Measurements from ENCODE around the gene ARMC7.
A peak's percentile ranks its signal among the peaks of the same experiment; 100 is the strongest.

ARMC7 gene

DNA sequence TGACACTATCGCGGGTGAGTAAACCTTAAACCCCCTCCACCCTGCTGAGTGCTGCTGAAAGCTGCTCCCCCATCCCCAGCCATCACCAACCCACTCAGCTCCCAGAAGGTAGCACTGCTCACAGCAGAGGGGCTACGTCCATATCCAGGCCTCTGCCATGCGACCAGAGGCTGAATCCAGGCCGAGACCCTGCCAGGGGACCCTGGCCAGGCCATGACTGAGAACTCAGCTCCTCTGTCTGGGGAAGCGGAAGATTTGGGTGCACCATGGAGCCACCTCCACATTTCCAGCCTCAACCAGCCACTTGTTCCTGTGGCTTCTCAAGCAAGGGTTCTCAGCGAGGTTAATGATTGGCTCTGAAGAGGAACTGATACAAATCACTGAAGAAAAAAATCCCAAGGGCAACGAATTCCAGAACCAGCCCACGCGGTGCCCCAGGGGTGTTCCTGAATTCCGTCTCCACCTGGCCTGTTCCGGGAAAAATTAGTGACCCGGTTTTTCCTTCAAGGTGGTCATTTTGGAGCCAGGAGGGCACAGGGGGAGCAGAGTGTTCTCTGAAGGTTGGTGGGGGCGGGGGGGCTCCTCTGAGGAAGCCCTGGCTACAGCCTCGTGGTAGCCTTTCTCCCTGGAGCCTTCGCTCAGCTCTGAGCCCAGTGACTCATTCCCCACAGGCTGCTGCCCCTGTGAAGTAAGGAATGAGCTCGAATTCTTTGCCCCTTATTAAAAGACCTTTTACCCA, 31.3 kb upstream of the ARMC7 start:
- DNase-seq (ENCODE audit: low read depth in 3 of 3): no peak

DNA sequence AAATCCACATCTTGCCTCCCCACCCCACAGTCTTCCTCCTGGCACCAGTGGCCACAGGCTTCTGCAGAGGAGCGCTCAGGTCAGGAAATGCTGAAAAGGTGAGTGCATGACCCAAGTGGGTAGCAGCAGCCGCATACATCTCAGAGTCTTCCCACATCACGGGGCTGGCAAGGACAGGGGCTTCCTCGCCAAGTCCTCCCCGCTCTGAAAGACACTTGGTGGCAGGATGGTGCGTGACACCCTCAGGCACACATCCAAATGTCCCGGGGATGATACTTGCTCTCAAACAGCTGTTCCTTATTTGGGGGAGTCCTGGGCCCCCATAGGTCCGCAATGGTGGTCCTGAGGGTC, 30.8 kb upstream of the ARMC7 start:
- no peak for DNase-seq (ENCODE audit: low read depth in 3 of 3)

DNA sequence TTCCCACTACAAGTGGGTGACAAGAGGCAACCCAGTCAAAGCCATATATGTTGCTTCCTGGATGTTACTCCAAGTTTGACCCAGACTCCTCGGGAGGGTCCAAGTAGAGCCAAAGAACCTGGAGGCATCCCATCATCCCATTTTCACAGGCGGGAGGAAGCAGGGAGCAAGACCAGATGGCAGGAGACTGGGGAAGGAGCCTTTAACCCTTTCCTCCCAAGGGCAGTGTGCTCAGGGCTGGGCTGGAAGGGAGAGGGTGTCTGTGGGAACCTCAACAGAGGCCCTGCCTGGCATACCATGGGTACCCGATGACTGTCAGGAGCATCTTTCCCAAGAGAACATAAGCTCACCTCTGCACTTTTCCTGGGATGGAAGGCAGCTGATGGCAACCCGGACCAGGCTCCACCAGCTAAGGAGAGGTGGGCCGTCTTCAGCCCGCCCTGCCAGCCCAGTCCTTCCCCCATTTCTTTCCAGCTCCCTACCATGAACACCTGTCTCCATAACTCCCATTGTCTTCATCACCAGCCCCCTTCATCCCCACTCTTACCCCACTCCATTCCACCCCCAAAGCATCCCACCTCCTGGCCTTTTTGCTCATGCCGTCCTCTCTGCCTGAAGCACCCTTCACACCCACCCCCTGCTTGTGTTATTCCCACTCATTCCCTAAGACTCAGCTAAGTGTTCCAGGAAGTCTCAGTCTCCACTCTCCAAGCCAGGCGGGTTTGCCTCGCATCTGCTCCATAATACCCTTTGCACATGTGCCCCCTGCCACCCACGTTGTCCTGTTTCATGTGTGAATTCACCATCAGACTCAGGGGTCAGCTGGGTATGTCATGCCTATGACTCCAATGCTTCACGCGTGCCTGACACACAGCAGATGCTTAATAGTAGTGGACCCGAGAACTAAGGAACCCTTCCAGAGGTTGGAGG, 27.9 kb upstream of the ARMC7 start:
- no peak for DNase-seq (ENCODE audit: low read depth in 3 of 3)

DNA sequence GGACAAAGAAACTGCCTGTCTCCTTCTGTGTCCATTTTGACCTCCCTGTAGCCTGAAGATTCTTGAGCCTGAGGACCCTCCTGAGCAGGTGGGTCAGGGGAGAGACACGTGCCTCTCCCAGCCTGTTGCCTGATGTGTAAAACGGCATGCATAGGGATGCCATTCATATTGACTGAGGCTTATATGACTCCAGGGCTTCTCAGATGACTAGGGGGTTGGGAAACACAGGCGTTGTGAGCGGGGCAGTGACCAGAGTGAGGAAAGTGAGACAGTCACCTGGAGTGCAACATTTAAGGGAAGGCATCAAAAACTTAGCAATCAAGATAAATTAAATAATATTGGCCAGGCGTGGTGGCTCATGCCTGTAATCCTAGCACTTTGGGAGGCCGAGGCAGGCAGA, 27.1 kb upstream of the ARMC7 start:
- DNase-seq (ENCODE audit: low read depth in 3 of 3): no peak

DNA sequence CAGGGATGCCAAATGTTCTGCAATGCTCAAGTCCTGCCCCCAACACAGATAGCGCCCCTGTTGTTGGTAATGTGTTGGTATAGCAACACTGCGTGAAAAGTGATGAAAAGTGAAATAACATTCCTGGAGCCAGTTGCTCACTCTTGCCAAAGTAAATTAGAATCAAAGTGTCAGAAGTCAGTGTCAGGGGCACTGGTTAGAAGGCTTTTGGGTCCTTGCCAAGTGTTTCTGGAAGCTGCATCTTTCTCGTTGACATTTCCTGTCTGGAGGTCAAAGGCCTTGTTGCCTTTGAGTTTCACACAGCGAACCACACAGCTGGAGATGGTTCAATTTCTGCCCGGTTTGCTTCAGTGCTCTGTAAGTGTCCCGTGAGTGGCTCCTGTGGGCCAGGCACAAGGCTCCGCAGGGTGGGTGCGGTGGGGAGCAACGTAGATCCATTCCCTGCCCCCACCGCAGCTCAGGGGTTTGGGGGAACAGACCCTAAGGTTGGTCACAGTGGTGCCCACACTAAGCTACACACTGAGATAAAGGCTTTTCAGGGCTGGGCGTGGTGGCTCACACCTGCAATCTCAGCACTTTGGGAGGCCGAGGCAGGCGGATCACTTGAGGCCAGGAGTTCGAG, 25.6 kb upstream of the ARMC7 start:
- DNase-seq (ENCODE audit: low read depth in 3 of 3): no peak

DNA sequence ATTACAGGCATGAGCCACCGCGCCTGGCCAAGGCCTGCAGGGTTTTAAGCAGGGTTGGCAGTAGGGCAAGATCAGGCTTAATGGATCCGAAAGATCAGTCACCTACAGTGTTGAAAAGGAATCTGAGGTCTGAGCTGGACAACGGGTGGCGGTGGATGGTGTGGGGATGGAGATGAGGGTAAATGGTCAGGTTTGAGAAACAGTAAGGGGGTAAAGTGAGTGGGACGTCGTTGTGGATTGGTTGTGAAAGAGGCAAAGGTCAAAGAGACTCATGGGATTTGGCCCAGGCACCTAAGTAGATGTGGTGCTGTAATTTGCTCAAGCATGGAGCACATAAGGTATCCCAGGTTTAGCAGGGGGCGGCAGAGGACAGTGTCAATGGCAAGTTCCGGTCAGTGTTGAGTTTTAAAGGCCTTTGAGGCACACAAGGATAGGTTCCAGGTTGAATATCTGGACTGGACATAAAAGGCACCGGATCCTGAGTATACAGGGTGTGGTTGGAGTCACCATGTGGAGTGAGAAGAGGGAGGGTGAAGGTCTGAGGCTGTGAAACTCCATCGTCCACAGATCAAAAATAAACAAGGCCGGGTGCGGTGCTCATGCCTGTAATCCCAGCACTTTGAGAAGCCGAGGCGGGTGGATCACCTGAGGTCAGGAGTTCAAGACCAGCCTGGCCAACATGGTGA, 23.1 kb upstream of the ARMC7 start:
- no peak for DNase-seq (ENCODE audit: low read depth in 3 of 3)

DNA sequence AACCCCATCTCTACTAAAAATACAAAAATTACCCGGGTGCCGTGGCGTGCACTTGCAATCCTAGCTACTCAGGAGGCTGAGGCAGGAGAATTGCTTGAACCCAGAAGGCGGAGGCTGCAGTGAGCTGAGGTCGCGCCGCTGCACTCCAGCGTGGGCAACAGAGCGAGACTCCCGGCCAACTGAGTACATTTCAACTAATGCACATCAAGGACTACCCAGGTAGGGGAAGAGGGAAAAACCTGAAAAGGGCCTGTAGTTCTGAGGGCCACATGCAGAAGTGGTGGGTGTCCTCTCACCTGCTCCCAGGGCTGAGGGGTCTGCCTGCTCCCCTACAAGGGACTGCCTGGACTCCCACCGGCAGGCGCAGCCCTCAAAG, 22.6 kb upstream of the ARMC7 start:
- DNase-seq (ENCODE audit: low read depth in 3 of 3): no peak

DNA sequence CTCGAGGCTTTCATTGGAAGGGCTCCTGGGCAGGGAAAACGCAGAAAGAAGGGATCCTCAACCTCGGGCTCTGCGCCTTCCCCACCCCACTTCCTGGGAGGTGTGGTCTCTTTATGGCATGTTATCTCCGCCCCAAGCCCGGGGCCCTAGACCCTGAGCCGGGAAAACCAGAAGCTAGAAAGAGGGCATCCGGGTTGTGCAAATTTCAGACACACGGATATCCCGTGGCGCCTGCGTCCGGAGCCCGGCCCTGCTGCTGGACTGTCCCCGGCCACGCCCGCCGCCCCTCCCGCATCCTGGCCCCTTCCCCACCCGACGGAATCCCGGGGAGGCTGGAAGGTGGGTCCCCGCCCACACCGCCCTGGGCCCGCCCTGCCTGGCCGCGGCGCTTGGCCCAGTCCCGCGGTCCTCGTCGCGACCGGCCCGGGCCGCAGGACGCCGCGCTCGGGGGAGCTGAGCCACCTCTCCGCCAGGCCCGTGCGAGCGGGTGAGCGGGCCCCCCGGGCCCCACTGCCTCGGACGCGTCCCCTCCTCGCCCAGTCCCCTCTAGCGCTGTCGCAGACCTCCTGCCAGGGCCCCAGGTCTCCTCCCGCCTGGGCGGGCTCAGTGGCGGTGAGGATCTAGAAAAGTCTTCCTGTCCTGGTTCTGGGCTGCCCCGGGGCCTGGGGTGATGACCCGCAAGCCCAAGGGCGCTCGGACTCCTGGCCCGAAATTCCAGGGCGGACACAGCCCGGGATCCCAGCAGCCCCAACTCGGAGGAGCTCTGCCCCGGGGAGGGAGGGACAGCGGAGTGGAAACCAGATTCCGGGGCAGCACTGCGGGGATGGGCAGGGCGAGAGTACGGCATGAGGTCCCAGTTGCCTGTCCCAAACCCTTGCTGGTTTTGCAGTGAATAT, 22.0 kb upstream of the ARMC7 start, which contains the start of gene SLC16A5:
SLC16A5 (plus strand) TSS at position 397 of the 896 bp plus-strand sequence. CDS start 5,683 bp downstream, outside the sequence.
- DNase-seq (ENCODE audit: low read depth in 3 of 3): peak in 1 of 3 experiments; percentile 53

DNA sequence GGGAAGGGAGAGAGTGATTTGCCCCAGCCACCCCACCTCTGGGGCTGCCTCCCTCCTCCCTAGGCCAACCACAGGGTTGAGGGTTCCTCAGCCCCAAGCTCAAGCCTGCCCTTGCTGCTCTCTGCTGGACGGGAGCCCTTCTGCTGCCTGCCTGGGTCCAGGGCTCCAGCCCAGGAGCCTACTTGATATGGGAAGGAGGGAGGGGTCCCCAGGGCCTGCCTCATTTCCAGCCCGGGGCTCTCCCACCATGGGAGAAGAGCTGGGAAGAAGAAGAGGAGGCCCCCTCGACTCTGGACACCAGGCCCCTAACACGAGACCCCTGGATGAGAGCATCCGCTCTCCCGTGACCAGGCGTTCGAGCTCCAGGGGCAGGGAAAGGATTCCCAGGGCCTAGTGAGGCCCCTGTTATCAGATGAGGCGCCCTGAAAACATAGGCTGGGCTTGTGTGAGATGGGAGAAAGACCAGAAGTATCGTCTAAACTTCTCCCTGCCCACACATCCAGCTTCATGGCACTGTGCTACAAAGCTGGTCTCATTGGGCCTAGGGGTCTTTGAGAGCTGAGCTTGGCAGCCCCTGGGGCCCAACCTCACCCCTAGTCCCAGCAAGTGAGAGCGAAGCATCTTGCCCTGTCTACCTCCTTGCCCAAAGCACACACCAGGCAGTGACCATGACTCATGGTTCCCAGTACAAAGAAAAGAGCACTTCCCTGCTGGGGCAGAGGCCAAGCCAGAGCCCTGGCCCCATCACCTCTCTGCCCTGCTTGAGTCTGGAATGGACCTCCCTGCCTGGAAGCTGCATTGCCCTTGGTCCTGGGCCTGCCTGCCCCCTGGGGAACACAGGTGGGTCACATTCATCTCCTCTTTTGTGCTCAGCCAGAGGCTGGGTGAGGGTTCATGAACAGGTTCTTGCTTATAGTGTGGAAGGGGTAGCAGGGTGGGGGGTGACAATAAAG, 21.0 kb upstream of the ARMC7 start:
- no peak for DNase-seq (ENCODE audit: low read depth in 3 of 3)

DNA sequence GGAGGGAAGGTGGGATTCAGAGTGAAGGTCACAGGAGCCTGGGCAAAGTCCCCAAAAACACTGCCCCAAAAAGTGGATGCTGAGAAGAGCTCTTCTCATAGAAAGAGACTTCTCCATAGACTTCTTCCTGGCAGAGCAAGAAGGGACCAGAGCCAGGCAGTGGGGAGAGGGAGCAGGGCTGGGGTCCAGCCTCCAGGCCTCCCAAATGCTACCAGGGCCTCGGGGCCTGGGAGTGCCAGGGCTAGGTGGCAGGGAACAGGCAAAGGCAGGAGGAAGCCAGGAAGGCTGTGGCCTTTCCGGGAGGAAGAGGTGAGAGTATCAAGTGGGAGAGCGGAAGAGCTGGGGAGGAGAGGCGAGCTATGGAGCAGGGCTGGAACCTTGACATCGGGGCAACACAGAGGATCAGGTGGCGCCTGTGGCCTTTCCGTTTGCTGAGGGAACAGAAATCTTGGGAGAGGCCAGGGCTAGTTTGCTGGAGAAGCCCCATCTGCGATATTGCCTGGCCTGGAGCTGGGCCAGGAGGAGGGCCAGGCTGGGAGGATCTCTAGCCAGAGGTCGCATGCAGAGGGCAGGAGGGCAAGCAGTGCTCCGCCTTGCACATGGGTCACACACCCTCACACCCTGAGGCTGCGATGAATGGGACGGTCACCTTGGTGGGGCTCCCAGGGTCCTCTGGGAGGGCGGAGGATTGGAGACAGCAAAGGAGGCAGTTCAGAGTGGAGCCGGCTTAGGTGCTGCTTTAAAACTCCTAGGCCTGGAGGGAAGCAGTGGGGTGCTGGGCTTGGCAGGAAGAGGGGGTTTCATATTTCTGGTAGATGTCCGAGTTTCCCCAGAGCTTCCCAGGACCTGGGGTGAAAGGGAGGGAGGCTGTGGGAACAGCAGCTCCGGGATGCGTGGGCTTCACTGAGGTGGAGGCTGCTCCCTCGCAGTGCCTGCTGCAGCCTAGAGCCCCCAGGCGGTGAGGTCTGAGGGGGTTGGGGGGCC, 18.6 kb upstream of the ARMC7 start:
- no peak for DNase-seq (ENCODE audit: low read depth in 3 of 3)

DNA sequence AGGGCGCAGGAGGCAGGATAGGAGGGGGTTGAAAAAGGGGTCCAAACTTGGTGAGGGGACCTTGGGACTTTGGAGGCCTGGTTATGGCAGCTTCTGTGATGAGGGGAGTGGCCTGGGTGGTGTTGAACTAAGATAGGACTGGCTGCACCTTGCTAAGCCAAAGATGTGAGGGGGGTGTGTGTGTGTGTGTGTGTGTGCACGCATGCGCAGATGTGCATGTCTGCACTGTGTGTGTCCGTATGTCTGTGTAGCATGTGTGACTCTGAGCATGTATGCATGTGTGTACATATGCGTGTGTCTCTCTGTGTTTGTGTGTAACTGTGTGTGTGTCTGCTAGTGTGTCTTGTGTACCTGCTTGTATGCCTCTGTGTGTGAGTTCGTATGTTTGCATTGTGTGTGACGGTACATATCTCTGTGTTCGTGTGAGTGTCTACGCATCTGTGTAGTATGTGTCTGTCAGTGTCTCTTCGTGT, 17.9 kb upstream of the ARMC7 start:
- no peak for DNase-seq (ENCODE audit: low read depth in 3 of 3)

DNA sequence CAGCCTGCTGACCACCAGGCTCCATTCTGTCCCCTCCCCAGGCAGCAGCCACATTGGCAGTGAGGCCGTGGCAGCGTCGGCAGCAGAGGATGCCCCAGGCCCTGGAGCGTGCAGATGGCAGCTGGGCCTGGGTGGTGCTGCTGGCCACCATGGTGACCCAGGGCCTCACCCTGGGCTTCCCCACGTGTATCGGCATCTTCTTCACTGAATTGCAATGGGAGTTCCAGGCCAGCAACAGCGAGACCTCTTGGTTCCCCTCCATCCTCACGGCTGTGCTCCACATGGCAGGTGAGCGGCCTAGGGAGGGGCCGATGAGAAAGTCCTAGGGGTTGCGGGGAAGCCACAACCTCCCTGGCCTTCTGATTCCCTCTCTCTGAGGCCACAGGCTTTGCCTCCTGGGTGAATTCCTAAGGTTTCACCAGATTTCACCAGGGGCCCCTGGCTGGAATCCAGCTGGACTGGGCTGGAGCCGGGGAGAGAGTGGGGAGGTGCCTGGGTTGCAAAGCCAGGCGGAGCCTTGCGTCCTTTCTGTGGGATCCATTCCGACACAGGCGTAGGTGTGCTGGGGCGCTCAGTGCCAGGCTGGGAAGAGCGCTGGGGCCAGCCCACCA, 16.1 kb upstream of the ARMC7 start:
- no peak for DNase-seq (ENCODE audit: low read depth in 3 of 3)

DNA sequence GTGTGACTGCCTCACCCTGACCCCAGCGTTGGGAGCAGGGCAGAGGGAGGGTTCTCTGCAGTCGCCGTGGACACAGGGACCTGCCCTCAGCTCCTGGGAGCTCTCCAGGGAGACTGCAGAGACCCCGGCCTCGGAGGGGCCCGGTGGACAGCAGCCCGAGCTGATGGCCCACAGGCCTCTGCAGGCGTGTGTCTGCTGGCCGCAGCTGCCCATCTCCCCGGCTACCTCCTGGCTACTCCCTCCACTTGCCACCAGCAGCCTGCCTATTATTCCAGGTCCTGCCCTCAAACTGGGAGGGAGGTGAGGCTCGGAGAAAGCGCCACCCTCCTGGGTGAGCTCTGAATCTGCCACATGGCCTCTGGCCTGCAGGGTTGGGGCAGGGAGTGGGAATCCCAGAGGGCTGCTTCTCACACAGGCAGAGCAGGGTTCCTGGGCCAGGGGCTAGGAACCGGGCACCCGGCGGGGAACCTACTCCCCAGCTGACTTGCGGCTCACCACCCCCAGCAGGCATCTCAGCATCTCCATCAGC, 14.8 kb upstream of the ARMC7 start:
- no peak for DNase-seq (ENCODE audit: low read depth in 3 of 3)

DNA sequence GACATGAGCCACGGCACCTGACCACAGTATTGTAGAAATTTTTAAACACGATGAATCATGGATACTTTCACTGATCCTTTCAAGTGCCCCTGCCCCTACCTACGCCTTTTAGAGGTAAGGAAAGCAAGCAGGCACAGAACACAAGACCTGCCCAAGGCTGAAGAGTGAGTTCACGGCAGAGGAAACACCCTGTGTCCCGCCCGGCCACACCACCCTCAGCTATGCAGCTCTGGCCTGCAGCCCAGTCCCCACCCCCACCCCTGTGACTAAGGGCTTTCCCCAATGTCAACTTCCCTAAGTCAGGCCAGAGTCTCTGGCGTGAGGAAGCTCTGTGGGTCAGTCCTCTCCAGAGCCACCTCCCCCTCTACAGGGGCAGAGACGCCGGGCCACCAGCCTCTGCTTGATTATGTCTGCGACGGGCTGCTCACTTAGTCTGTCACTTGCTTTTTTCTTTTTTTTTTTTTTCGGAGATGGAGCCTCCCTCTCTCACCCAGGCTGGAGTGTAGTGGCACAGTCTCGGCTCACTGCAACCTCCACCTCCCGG, 13.6 kb upstream of the ARMC7 start:
- no peak for DNase-seq (ENCODE audit: low read depth in 3 of 3)

DNA sequence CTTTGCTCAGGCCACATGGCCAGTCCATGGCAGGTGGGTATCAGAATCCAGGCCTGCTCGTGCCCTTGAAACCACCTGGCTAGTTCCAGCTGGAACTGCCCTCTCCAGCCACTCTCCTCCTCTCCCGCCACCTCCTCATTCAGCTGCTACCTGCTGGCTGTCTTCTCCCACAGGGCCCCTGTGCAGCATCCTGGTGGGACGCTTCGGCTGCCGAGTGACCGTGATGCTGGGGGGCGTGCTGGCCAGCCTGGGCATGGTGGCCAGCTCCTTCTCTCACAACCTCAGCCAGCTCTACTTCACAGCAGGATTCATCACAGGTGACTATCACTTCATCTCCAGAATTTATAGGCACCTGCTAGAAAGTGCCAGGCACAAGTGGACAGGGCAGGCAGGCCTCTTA, 11.9 kb upstream of the ARMC7 start:
- no peak for DNase-seq (ENCODE audit: low read depth in 3 of 3)

DNA sequence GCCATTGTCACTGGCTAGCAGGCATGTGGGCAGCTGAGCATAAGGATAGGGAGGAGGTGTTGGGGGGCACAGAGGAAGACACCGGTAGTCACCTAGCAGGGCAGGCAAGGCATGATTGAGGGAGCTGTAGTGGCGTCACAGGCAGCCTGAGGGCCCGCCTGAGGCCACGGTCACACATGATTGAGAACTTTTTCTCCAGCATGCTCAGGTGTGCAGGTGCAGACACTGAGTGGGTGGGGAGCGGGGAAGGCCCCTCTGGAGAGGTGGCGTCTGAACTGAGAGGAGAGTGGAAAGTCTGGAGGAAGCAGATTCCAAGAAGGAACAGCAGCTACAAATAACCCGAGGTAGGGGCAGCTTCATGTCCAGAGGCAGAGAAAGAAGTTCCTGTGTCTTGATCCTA, 10.9 kb upstream of the ARMC7 start:
- DNase-seq (ENCODE audit: low read depth in 3 of 3): no peak

DNA sequence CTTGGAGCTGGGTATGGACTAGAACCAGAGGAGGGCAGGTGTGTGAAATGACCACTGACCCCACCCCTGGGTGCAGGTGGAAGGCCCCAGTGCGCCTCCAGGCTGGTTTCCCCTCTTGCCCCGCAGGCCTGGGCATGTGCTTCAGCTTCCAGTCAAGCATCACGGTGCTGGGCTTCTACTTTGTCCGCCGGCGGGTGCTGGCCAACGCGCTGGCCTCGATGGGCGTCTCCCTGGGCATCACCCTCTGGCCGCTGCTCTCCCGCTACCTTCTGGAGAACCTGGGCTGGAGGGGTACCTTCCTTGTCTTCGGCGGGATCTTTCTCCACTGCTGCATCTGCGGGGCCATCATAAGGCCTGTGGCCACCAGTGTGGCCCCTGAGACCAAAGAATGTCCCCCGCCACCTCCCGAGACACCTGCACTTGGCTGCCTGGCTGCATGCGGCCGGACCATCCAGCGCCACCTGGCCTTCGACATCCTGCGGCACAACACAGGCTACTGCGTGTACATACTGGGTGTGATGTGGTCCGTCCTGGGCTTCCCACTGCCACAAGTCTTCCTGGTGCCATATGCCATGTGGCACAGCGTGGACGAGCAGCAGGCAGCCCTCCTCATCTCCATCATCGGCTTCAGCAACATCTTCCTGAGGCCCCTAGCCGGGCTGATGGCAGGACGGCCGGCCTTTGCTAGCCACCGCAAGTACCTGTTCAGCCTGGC, 9.7 kb upstream of the ARMC7 start:
- DNase-seq (ENCODE audit: low read depth in 3 of 3): no peak

All from stimulated activated CD4-positive, alpha-beta T cell treated with anti-CD3 and anti-CD28 coated beads, TNF-alpha, amount 100 ng/mL, for 24 hours (primary cell).